GM23338 (cell line): ENCODE data around the gene DRG2. TPM values are rescaled to one million over a fixed set of nuclear protein-coding genes. Genes with fewer than 3 reads are reported as not detected.

Experiments
- ATAC-seq: fragments of 200-7000 bp; cut with Tn5 transposase; 3 replicates; pipeline ENCODE4 v1.9.1; 2020
- DNase-seq: peaks from one replicate; pipeline ENCODE4 v3.0.0-alpha.2; 2015; ENCODE audit warnings: low spot score
- H2AFZ ChIP-seq: fragments of 200-600 bp; sonication (generic); 2 replicates; pipeline ENCODE4 v1.8.0; 2016; ENCODE audit warnings: antibody characterized with exemption, mild to moderate bottlenecking, moderate library complexity
- H3F3A ChIP-seq: fragments of 200-600 bp; sonication (generic); replicated peaks from 2 replicates; pipeline ENCODE4 v1.8.0; 2017; ENCODE audit warnings: antibody characterized with exemption, mixed run types, low read depth
- H3K27ac ChIP-seq: fragments of 200-600 bp; sonication (generic); 2 replicates; pipeline ENCODE4 v1.6.1; 2016; ENCODE audit warnings: low read depth
- H3K27me3 ChIP-seq: fragments of 200-600 bp; sonication (generic); 2 replicates; pipeline ENCODE4 v1.8.0; 2016; ENCODE audit warnings: mild to moderate bottlenecking, mixed run types, moderate library complexity; ENCODE audit not compliant: insufficient read depth
- H3K36me3 ChIP-seq: fragments of 200-600 bp; sonication (generic); 2 replicates; pipeline ENCODE4 v1.8.0; 2016; ENCODE audit warnings: mild to moderate bottlenecking; ENCODE audit not compliant: insufficient read depth
- H3K4me1 ChIP-seq: fragments of 200-600 bp; sonication (generic); 2 replicates; pipeline ENCODE4 v1.8.0; 2016; ENCODE audit warnings: mild to moderate bottlenecking, moderate library complexity; ENCODE audit not compliant: insufficient read depth
- H3K4me2 ChIP-seq: fragments of 200-600 bp; sonication (generic); 2 replicates; pipeline ENCODE4 v1.7.1; 2017; ENCODE audit warnings: mixed run types
- H3K4me3 ChIP-seq: fragments of 200-600 bp; sonication (generic); 2 replicates; pipeline ENCODE4 v1.6.1; 2016; ENCODE audit warnings: mixed run types
- H3K79me2 ChIP-seq: fragments of 200-600 bp; sonication (generic); replicated peaks from 2 replicates; pipeline ENCODE4 v1.8.0; 2017; ENCODE audit warnings: mild to moderate bottlenecking; ENCODE audit not compliant: insufficient read depth
- H3K9me2 ChIP-seq: fragments of 200-600 bp; sonication (generic); 2 replicates; pipeline ENCODE4 v1.8.0; 2017; ENCODE audit not compliant: insufficient read depth
- H4K20me1 ChIP-seq: fragments of 200-600 bp; sonication (generic); replicated peaks from 2 replicates; pipeline ENCODE4 v1.8.0; 2017; ENCODE audit warnings: mild to moderate bottlenecking; ENCODE audit not compliant: insufficient read depth
- H3K27ac Mint-ChIP-seq: 2 replicates; pipeline ENCODE4 v1.8.0; 2020; ENCODE audit warnings: inconsistent platforms, mild to moderate bottlenecking, moderate library complexity, mixed read lengths
- H3K27me3 Mint-ChIP-seq: 3 replicates; pipeline ENCODE4 v1.8.0; 2022; ENCODE audit warnings: low read depth, mild to moderate bottlenecking, moderate library complexity, mixed read lengths, inconsistent platforms; ENCODE audit not compliant: insufficient read depth, poor library complexity
- H3K36me3 Mint-ChIP-seq: 3 replicates; pipeline ENCODE4 v1.8.0; 2021; ENCODE audit warnings: low read depth, mild to moderate bottlenecking, inconsistent platforms, moderate library complexity, mixed read lengths
- H3K4me1 Mint-ChIP-seq: 3 replicates; pipeline ENCODE4 v1.8.0; 2020; ENCODE audit warnings: mild to moderate bottlenecking, inconsistent platforms, mixed read lengths
- H3K4me3 Mint-ChIP-seq: 3 replicates; pipeline ENCODE4 v1.8.0; 2021; ENCODE audit warnings: moderate library complexity, mild to moderate bottlenecking, inconsistent platforms, mixed read lengths
- H3K9me3 Mint-ChIP-seq: 3 replicates; pipeline ENCODE4 v1.8.0; 2020; ENCODE audit warnings: moderate library complexity, mild to moderate bottlenecking, inconsistent platforms, mixed read lengths
- CREB1 ChIP-seq: fragments of 250-450 bp; sonication (Bioruptor Pico); IDR thresholded peaks from 2 replicates; pipeline ENCODE4 v1.5.0; 2020; ENCODE audit warnings: low read depth, mild to moderate bottlenecking, moderate library complexity
- CTCF ChIP-seq, 2 experiments: fragments of 200-600 bp in 1 of 2; sonication (generic) in 1 of 2; conservative IDR thresholded peaks; 2 replicates each; pipeline versions ENCODE4 v1.5.1 to v1.6.1; 2016 to 2017; ENCODE audit warnings: antibody characterized with exemption in 2 of 2, low read depth in 2 of 2, mild to moderate bottlenecking in 2 of 2, moderate library complexity in 1 of 2
- ETS1 ChIP-seq: IDR thresholded peaks from 2 replicates; pipeline ENCODE4 v1.6.1; 2016; ENCODE audit warnings: antibody characterized with exemption
- EZH2 ChIP-seq: fragments of 200-600 bp; sonication (generic); IDR thresholded peaks from one replicate; pipeline ENCODE4 v1.8.0; 2017; ENCODE audit warnings: antibody characterized with exemption, mild to moderate bottlenecking, low read depth; ENCODE audit not compliant: unreplicated experiment
- EZH2phosphoT487 ChIP-seq: fragments of 200-600 bp; sonication (generic); IDR thresholded peaks from one replicate; pipeline ENCODE4 v1.8.1; 2018; ENCODE audit warnings: antibody characterized with exemption; ENCODE audit not compliant: unreplicated experiment
- JUNB ChIP-seq: IDR thresholded peaks from one replicate; pipeline ENCODE4 v1.6.1; 2016; ENCODE audit warnings: antibody characterized with exemption; ENCODE audit not compliant: unreplicated experiment
- NANOG ChIP-seq: IDR thresholded peaks from 2 replicates; pipeline ENCODE4 v1.6.1; 2016; ENCODE audit warnings: antibody characterized with exemption, borderline replicate concordance
- REST ChIP-seq: IDR thresholded peaks from one replicate; pipeline ENCODE4 v1.6.1; 2018; ENCODE audit warnings: antibody characterized with exemption; ENCODE audit not compliant: unreplicated experiment
- STAT1 ChIP-seq: IDR thresholded peaks from one replicate; pipeline ENCODE4 v1.6.1; 2016; ENCODE audit warnings: antibody characterized with exemption; ENCODE audit not compliant: unreplicated experiment
- ZNF114 ChIP-seq: fragments of 250-450 bp; sonication (Bioruptor Pico); IDR thresholded peaks from 2 replicates; pipeline ENCODE4 v1.5.0; 2020; ENCODE audit warnings: mild to moderate bottlenecking, moderate library complexity
- ZNF331 ChIP-seq: fragments of 250-450 bp; sonication (Bioruptor Pico); IDR thresholded peaks from 2 replicates; pipeline ENCODE4 v1.5.0; 2020; ENCODE audit warnings: low read depth, mild to moderate bottlenecking, moderate library complexity
- polyA plus RNA-seq: library from polyadenylated mRNA; unstranded; fragments of >200 nt; fragmentation: Nextera tagmentation; extraction: Ambion mirVana; gene quantifications from 2 replicates; pipeline ENCODE4 v1.2.1, GENCODE V29; 2016
- total RNA-seq: library from RNA; depleted of rRNA; stranded (reverse); fragments of >200 nt; shearing (Covaris generic); gene quantifications from 2 replicates; pipeline ENCODE4 v1.2.3, GENCODE V29; 2014

Gene DRG2
- total and polyA plus RNA-seq, 2 experiments from 2014 or later = 36.2 to 48.0 TPM

- TF ChIP-seq CTCF (conservative IDR thresholded peaks at IDR 0.05; ENCODE audit: low read depth in 2 of 2) = no peak
- no peak for TF ChIP-seq EZH2
- TF ChIP-seq ZNF331 (CRISPR knock-in tag) = no peak
- TF ChIP-seq REST = no peak
Observed at GRCh38 chr17:18139092-18139491, 51.3 kb downstream of the DRG2 start (continued).

GRCh38 chr17:18139498-18139897 lies 51.8 kb downstream of the DRG2 start:
- Histone ChIP-seq H3K4me2 (no peak overlapping the region), H3K4me3 (no peak overlapping the region), H3K9me2 (no peaks in the 10 kb centered on the region), H3F3A (no peaks in the 10 kb centered on the region), H3K79me2 (no peaks in the 10 kb centered on the region), H3K27me3 (no peaks in the 10 kb centered on the region), H3K27ac (no peak overlapping the region), H3K36me3 (no peaks in the 10 kb centered on the region), H4K20me1 (no peaks in the 10 kb centered on the region), H2AFZ (peak overlapping the region; percentile 56; the same call in 1 of the 2 replicates), H3K4me1 (no peaks in the 10 kb centered on the region)
- Mint-ChIP-seq H3K27ac (no peak overlapping the region), H3K4me3 (no peak overlapping the region), H3K27me3 (peaks cover 15% of the 10 kb centered on the region), H3K36me3 (no peaks in the 10 kb centered on the region), H3K9me3 (no peaks in the 10 kb centered on the region), H3K4me1 (peaks cover 18% of the 10 kb centered on the region)
- DNase-seq = no peak
- peak; percentile 14 for ATAC-seq
- TF ChIP-seq ZNF114 (CRISPR knock-in tag) (no peak), ZNF331 (CRISPR knock-in tag) (no peak), EZH2phosphoT487 (no peak), JUNB (no peak), STAT1 (no peak), CREB1 (no peak)

- Histone ChIP-seq H3K4me2 (no peak overlapping the region), H3K27me3 (no peaks in the 10 kb centered on the region), H3K4me3 (no peak overlapping the region), H3K27ac (no peak overlapping the region), H3F3A (no peaks in the 10 kb centered on the region), H2AFZ (peak overlapping the region; percentile 56; the same call in 1 of the 2 replicates), H4K20me1 (no peaks in the 10 kb centered on the region), H3K9me2 (no peaks in the 10 kb centered on the region), H3K79me2 (no peaks in the 10 kb centered on the region), H3K36me3 (no peaks in the 10 kb centered on the region), H3K4me1 (no peaks in the 10 kb centered on the region)
- H3K27me3 Mint-ChIP-seq = peaks cover 15% of the 10 kb centered on the region
- no peaks in the 10 kb centered on the region for H3K9me3 Mint-ChIP-seq
- H3K36me3 Mint-ChIP-seq = no peaks in the 10 kb centered on the region
- no peak overlapping the region for H3K27ac Mint-ChIP-seq
- ATAC-seq (peak; percentile 58), DNase-seq (peak; percentile 57)
- peaks cover 18% of the 10 kb centered on the region for H3K4me1 Mint-ChIP-seq
- H3K4me3 Mint-ChIP-seq = no peak overlapping the region
- TF ChIP-seq CREB1 = no peak
- peak; percentile 41 to 73 for TF ChIP-seq CTCF (conservative IDR thresholded peaks at IDR 0.05; ENCODE audit: low read depth in 2 of 2)
- no peak for TF ChIP-seq NANOG
- no peak for TF ChIP-seq STAT1
- no peak for TF ChIP-seq ETS1
- TF ChIP-seq EZH2phosphoT487 = no peak
Observed at GRCh38 chr17:18139949-18140348, 52.2 kb downstream of the DRG2 start.
